GM10847 (cell line): ENCODE data around the gene MTMR3.

Experiments used
- POLR2A ChIP-seq: IDR thresholded peaks from 2 replicates; pipeline ENCODE4 v1.6.1; 2011; ENCODE audit not compliant: insufficient read length; ENCODE audit errors: extremely low read depth

The MTMR3 gene

DNA sequence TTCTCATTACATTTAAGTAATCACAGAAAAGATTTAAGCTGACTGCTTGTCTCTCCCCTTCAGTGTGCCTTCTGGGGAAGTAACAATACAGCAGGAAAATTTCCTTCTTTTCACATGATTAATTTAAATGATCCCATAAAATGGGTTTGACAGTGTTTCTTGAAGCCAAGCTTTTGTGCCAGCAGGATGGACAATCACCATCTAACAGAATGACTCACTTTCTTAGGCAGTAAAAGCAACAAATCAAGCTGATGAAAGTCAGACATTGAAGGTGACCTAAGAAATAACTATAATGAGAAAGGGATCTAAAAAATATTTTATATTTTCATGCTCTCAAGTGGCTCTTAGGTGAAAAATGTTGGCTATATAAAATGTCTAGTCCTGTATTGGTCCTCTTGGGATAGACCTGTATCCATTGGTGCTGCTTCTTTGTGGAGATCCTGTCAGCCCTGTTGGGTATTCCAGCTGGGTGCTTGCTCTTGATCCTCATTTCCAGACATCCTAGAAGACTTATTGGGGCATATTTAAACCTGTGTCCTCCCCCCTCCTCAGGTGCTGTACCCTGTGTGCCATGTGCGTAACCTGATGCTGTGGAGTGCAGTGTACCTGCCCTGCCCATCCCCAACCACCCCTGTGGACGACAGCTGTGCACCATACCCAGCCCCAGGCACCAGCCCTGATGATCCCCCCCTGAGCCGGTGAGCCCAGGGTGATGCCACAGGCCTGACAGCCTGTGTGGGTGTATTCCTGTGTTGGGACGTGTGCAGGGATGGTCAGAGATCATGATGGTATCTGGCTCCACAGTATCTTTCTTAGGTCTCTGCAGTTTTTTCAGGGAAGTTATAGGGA, 134.6 kb downstream of the MTMR3 start:
- TF ChIP-seq POLR2A = no peak

DNA sequence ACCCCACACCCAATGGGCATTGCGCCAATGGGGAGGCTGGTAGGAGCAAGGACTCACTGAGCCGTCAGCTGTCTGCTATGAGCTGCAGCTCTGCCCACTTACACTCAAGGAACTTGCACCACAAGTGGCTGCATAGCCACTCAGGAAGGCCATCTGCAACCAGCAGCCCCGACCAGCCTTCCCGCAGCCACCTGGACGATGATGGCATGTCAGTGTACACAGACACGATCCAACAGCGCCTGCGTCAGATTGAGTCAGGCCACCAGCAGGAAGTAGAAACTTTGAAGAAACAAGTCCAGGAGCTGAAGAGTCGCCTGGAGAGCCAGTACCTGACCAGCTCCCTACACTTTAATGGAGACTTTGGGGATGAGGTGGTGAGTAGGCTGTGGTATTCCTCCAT, 137.5 kb downstream of the MTMR3 start:
- TF ChIP-seq POLR2A = no peak

DNA sequence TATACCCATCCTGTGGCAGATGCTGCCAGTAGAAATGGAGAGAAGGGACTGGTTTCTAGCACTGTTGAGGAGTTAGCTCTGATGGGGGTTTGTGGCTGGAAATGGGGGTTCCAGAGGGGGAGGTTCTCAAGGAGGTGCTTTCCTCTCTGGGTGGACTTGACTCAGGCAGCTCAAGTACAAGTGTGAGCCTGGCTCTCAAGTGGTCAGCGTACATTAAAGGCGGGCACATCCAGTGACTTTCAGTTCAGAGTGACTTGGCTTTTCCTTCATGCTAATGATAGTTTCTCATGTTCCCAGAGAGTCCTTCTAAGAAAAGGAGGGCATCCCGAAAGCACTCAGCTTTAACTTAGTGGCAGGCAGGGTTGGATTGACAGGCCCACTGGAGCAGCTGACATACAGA, 138.4 kb downstream of the MTMR3 start:
- TF ChIP-seq POLR2A = no peak

DNA sequence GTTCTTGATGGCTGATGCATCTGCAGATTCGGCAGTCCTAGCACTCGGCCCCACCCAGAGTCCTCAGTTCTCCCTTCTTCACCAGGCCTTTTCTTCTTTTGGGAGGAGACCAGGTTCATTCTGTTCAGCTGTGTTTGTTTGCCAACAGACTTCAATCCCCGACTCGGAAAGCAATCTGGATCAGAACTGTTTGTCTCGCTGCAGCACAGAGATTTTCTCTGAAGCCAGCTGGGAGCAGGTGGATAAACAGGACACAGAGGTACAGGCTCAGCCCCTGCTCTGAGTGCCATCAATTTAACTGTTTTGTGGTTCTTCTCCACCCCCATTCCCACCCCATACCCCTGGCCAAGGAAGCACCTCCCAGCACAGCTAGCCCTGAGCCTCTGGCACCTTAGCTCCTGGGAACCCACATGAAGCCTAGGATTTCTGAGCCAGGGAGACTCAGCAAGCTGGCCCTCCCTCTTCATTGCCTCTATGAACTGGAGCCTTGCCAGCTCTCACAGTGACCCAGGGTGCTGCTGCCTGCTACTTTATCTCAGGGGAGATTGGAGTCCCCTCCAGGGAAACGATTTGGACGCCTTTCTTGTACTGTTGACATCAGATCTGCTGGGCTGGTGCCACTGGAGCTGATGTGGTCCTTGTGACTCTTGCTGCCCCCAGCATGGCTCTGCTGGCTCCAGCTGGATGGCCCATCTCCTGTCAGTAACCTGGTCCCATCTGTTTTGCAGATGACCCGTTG, 139.1 kb downstream of the MTMR3 start:
- TF ChIP-seq POLR2A = no peak

DNA sequence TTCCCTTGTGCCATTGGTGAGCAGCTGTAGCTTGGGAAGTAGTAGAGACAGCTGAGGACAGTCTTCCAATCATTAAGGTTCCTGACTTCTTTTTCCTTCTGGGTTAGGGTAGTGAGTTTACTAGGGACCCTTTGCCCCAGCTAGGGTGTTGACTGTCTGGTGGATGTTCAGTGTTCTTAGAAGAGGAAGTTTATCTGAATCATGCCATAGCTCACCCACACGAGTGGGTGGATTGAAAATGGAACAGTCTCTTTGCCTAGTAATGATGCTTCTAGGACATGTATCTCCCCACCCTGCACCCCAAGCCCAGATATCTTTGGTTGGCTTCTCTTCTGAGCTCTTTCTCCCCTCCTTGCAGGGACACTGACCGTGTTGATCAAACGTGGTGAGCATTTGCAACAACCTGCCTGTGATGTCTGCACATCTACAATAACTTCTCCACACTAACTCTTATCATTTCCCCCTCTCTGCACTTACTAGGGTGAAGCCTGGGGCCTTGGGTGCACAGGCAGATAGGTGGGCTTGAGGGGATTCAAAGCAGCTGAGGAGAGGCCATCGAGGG, 140.2 kb downstream of the MTMR3 start:
- TF ChIP-seq POLR2A = no peak

DNA sequence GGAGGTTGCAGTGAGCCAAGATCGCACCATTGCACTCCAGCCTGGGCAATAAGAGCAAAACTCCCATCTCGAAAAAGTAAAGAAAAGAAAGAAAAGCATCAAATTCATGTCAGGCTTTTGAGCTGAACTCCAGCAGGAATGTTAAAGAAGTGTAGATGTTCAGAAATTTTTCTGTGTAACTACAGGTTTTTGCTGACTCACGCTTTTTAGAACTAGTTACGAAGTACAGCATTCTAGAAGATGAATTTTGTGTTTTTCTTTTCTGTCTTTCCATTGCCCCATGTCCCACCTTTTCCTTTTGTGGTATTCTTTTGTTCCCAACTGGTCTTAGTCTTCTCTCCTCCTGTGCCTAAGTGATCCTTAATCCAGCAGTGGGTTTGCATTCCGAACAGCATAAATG, 141.3 kb downstream of the MTMR3 start:
- no peak for TF ChIP-seq POLR2A

DNA sequence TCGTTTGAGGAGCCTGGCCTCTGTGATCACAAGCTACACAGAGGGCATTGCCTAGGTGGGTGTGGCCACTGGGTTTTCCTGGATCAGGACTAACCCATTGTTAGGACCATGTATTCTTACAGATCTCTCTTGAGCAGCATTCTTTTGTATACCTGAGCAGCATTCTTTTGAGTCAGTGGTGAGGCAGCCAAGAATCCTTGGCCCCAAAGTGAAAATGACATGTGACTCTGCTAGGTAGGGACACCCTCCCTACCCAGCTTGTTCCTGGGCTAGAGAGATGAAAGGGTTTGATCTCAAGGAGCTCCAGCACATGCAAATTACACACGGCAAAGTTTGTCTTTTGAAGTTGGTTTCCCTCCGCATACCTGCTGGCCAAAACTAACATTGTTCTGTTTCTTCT, 142.2 kb downstream of the MTMR3 start:
- no peak for TF ChIP-seq POLR2A

DNA sequence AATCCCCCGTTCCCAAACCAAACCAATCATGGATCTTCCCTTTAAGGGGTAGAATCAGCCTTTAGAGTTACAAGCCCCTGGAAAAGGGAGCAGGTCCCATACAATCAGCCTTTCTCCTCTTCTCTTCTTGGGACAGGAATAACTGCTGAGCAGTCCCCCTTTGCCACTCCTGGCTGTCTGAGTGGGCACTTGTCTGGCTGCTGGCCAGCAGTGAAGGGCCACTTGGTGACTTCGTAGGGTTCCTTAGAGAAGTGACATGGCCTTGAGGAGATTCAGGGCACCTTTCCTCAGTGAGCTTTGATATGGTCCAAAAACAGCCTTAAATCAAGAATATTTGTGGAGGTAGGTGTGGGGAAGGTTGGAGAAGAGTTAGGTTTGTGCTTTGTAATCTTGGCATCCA, 143.8 kb downstream of the MTMR3 start:
- TF ChIP-seq POLR2A = no peak

DNA sequence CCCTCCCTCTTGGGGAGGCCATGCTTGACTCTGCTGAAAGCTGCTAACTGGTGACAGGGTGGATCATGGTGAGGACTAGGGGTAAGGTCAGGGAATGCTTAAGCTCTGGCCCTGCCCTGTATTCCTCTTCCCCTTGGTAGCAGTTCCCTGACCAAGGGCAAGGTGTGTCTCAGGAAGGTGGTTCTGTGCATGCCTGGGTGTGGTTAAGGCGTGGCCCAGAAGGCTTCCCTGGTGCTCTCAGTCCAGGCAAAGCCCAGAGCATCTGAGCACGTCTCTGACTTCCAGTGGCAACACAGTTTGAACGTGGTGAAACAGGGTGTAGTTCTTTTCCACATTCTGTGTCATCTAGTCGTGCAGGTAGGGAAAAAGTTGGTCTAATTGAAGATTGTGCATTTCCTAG, 144.2 kb downstream of the MTMR3 start:
- no peak for TF ChIP-seq POLR2A

DNA sequence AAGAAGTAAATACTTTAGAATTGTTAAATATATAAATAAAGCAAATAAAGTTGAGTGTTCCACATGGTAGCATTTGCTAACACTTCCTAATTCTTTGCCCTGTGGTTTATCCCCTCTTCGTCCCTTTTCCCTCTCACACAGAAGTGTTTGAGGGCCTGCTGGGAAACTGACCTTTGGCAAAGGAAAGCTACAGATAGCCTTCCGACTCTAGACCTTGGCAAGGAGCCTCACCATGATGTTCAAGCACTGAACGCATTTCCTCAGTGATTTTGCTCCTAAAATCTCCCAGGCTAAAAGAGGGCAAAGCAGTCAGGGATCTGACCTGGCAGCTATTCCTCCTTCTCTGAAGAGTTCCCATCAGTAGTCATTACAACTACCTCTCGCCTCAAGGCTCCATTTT, 144.8 kb downstream of the MTMR3 start:
- no peak for TF ChIP-seq POLR2A

DNA sequence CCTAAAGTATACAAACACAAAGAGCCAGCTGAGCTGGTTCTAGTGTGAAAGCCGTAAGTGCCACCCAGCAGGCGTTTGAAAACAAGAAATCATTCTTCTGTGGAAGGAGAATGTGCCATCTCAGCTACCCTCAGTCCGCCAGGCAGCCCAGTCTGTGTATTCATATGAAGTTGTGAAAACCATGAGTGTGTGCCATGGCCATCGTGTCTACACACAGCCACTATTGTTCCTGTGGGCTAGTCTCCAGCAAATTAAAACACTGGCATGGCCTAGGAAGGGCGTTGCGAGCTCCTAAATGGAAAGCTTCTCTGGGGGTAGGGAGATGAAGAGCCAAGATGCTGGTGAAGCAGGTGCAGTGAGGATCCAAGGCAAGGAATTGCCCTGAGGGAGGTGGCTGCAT, 145.8 kb downstream of the MTMR3 start:
- TF ChIP-seq POLR2A = no peak

DNA sequence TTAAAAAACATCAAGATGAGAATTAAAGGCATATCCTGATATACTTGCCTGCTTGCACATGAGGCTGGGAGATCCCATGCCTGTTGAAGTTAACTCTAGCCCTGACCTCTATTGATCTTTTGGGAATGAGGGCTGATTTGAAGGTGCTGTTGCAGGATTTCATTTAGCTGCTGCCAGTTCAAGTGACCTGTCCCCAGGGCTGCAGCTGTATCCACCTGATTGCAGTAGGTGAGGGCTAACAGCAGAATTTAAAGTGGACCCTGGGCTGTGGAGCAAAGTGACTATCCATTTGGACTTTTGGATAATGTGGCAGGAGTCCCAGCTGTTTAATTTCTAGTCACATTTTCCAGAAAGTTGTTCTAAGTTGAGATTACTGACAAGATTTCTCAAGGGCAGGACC, 146.5 kb downstream of the MTMR3 start:
- TF ChIP-seq POLR2A = no peak

DNA sequence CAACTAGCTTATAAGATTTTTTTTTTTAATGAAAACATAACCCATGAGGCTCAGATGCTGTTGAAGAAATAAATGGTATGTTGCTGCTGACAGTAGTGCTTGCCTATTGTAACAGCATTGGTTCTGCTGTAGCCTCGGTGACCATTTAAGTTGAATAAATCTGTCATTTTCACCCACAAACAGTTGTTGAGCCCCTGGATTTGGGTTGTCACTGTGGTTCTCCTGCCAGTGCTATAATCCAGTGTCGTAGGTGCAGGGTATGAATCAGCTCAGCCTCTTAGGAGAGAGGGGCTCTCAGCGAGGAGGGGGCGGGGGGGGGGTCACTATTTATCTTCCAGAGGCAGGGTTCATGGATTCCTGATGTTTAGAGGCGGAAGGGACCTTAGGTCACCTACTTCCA, 147.4 kb downstream of the MTMR3 start:
- no peak for TF ChIP-seq POLR2A

DNA sequence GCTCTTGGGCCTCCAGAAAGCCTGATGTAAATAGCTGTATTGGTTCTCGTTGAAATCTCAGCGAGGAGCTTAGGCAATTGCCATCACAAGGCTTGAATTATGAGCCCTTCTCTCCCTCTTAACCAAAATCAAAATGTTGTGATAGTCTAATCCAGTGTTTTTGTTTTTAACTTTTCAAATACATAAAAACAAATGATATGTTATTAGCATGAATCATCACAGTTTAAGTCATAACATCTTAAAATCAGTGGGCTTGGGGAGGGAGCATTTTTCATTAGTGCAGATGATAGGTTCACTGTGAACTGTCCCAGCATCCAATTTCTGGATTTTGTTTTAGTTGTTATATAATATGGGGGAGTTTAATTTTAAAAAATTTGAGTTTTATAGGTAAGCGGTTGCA, 148.4 kb downstream of the MTMR3 start:
- no peak for TF ChIP-seq POLR2A

DNA sequence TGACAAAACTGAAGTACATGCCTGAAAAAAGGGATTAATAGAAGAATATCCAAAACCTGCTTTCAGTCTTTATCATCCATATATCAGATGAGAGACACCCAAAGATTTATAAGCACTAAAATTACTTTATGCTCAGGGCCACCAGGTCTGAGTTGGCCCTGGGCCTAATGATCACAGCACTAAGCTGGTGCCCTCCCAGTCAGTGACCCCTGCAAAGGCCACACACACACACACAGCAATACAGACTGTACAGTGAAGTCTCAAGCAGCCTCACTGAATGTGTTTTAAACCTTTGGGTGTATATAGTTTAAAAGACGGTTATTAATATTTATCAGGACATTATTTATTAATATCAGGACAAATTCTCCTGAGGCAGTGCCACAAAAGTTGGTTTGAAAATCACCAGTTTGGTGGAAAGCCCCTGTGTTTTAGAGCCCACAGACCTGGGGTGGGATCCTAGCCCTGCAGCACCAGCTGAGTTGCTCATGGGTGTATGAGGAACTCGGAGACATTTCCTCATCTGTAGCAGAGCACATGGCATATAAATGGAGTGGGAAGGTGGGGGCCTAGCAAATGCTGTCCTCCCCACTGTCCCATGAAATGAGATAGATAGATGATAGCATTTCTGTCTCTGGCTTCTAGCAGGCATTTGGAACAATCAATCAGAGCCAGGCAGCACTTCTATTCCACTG, 148.9 kb downstream of the MTMR3 start:
- no peak for TF ChIP-seq POLR2A

DNA sequence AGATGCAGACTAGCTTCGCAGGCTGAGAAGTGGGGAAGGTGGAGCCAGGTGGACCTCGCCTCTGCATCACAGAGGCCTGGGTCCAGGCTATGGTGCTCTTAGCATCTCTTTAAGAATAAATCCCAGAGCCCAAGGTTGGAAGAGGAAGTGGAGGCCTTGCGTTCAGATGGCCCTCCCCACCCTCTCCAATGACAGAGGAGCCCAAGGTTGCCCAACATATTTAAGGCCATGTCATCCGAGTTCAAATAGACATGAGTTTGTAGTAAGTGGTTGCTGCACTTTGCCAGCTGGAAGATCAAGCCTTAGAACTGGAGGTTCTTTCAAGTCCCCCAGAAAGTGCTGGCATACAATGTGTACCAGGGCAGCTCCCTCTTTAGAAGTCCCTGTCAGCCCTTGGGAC, 150.2 kb downstream of the MTMR3 start:
- no peak for TF ChIP-seq POLR2A
